Activated CD4-positive, alpha-beta T cell treated with anti-CD3 and anti-CD28 coated beads for 4 hours (primary cell): ENCODE measurements around the gene PRDM13.
"Not testable (repeated sequence)": the region's sequence is repeated elsewhere in the genome, so short reads cannot be mapped to it uniquely, and the experiment has no call there.

Source experiments
- DNase-seq, 2 donors: peaks; one replicate each; pipeline ENCODE4 v3.0.0-alpha.2; 2020

PRDM13 gene

GRCh38 chr6:99638358-99638757, 31.7 kb downstream of the PRDM13 start:
- not testable (repeated sequence) for DNase-seq

- DNase-seq: no peak
Measured at GRCh38 chr6:99641270-99641669, 34.6 kb downstream of the PRDM13 start.

- no peak for DNase-seq
Measured at GRCh38 chr6:99645986-99646385, 39.4 kb downstream of the PRDM13 start.

- DNase-seq: not testable (repeated sequence)
Measured at GRCh38 chr6:99650091-99650571, 43.5 kb downstream of the PRDM13 start.

GRCh38 chr6:99660206-99660605, 53.6 kb downstream of the PRDM13 start:
- DNase-seq: no peak

GRCh38 chr6:99661870-99662269, 55.2 kb downstream of the PRDM13 start:
- no peak for DNase-seq

GRCh38 chr6:99662616-99663015, 56.0 kb downstream of the PRDM13 start:
- DNase-seq: no peak
